Tibial artery (tissue), 4 donors: ENCODE data around the gene MLXIPL.
"Not testable (repeated sequence)": the region's sequence is repeated elsewhere in the genome, so short reads cannot be mapped to it uniquely, and the experiment has no call there.

Experiments used
- DNase-seq, 2 donors: peaks; one replicate each; pipeline ENCODE4 v3.0.0-alpha.2; 2019
- H3K27ac ChIP-seq, 2 donors: fragments of 200-600 bp; sonication (generic) in 1 of 2; 1 replicate in 1 of 2; 2 replicates in 1 of 2; pipeline ENCODE4 v1.5.1; 2018 to 2019; ENCODE audit warnings: mild to moderate bottlenecking in 1 of 2
- H3K27me3 ChIP-seq, 2 donors: fragments of 200-600 bp; sonication (generic) in 1 of 2; one replicate each; pipeline versions ENCODE4 v1.5.1 to v1.6.0; 2016 to 2019
- H3K36me3 ChIP-seq, 3 donors: fragments of 200-600 bp; sonication (generic) in 2 of 3; one replicate each; pipeline ENCODE4 v1.5.1; 2016 to 2019; ENCODE audit warnings: mild to moderate bottlenecking in 2 of 3
- H3K4me1 ChIP-seq, 4 donors: fragments of 200-600 bp; sonication (generic) in 2 of 4; 1 replicate in 3 of 4; 2 replicates in 1 of 4; pipeline ENCODE4 v1.5.1; 2016 to 2019
- H3K4me3 ChIP-seq, 2 donors: fragments of 200-600 bp; sonication (generic) in 1 of 2; 1 replicate in 1 of 2; 2 replicates in 1 of 2; pipeline ENCODE4 v1.5.1; 2018 to 2019; ENCODE audit warnings: mild to moderate bottlenecking in 2 of 2
- H3K9me3 ChIP-seq, 3 donors: fragments of 200-600 bp; sonication (generic) in 1 of 3; one replicate each; pipeline ENCODE4 v1.5.1; 2016 to 2019
- intact Hi-C: fragments of 100-400 bp; cut with DNase I; formaldehyde crosslinking; loops from one replicate; pipeline ENCODE4 v1.15.0; 2023; ENCODE audit warnings: low total_unique reads
- TF ChIP-seq, protein P1 (sequence below), 2 experiments: fragments of 200-600 bp in 1 of 2; fragments of 450-650 bp in 1 of 2; IDR thresholded peaks; one replicate each; pipeline ENCODE4 v1.5.1; 2017 to 2019; ENCODE audit warnings: antibody characterized with exemption in 2 of 2, mild to moderate bottlenecking in 1 of 2, moderate library complexity in 1 of 2

Gene MLXIPL

DNA sequence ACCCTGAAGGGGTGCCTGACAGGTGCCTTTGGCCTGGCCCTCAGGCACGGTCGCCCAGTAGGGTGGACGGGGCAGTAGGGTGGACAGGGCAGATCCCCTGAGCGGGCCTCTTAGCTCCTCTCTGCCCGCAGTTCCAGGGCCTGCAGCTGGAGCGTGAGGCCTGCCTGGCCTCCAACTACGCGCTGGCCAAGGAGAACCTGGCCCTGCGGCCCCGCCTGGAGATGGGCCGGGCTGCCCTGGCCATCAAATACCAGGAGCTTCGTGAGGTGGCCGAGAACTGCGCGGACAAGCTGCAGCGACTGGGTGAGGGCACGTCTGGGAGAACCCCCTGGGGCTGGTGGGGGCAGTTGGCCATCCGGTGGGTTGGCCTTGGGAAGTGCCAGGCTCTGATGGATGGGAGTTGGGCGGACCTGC lies 45.0 kb upstream of the MLXIPL start:
- peaks cover 0 to 19% (median 13%) of the 10 kb centered on the region in 4 donors for H3K4me1 ChIP-seq
- H3K36me3 ChIP-seq: no peaks in the 10 kb centered on the region
- TF ChIP-seq, protein P1, sequence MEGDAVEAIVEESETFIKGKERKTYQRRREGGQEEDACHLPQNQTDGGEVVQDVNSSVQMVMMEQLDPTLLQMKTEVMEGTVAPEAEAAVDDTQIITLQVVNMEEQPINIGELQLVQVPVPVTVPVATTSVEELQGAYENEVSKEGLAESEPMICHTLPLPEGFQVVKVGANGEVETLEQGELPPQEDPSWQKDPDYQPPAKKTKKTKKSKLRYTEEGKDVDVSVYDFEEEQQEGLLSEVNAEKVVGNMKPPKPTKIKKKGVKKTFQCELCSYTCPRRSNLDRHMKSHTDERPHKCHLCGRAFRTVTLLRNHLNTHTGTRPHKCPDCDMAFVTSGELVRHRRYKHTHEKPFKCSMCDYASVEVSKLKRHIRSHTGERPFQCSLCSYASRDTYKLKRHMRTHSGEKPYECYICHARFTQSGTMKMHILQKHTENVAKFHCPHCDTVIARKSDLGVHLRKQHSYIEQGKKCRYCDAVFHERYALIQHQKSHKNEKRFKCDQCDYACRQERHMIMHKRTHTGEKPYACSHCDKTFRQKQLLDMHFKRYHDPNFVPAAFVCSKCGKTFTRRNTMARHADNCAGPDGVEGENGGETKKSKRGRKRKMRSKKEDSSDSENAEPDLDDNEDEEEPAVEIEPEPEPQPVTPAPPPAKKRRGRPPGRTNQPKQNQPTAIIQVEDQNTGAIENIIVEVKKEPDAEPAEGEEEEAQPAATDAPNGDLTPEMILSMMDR (IDR thresholded peaks at IDR 0.05): no peak
- no peak for DNase-seq
- H3K9me3 ChIP-seq: no peaks in the 10 kb centered on the region
- peaks cover 0 to 11% of the 10 kb centered on the region in 2 donors for H3K27me3 ChIP-seq
- intact Hi-C loops: loop anchor here (5.0 kb wide), 2 partner anchors 57 to 68 kb away; partner anchors contain the start of gene ABHD11
- H3K4me3 ChIP-seq: no peak overlapping the region
- H3K27ac ChIP-seq: no peak overlapping the region

DNA sequence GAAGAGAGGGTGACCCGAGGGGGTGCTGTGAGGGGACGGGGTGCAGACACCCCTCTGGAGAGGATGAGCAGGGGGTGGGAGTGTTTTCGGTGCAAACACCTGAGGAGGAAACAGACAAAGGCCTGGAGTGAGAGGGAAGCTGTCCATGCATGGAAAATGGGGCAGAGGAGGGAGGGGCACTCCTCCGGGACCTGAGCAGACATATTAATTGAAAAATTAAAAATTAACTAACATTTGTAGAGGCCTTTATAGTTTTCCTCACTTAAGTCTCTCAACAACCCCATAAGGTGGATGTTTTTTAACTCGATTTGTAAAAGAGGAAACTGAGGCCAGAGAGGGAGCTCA lies 44.5 kb upstream of the MLXIPL start:
- peak overlapping the region in 1 of 2 donors; percentile 54 for H3K4me3 ChIP-seq
- no peak for DNase-seq
- intact Hi-C loops: loop anchor here (5.0 kb wide), 2 partner anchors 57 to 68 kb away; partner anchors contain the start of gene ABHD11
- TF ChIP-seq, protein P1 (IDR thresholded peaks at IDR 0.05): no peak
- no peaks in the 10 kb centered on the region for H3K9me3 ChIP-seq
- H3K27ac ChIP-seq: no peak overlapping the region
- peaks cover 0 to 19% (median 13%) of the 10 kb centered on the region in 4 donors for H3K4me1 ChIP-seq
- no peaks in the 10 kb centered on the region for H3K36me3 ChIP-seq
- H3K27me3 ChIP-seq: peaks cover 0 to 11% of the 10 kb centered on the region in 2 donors

DNA sequence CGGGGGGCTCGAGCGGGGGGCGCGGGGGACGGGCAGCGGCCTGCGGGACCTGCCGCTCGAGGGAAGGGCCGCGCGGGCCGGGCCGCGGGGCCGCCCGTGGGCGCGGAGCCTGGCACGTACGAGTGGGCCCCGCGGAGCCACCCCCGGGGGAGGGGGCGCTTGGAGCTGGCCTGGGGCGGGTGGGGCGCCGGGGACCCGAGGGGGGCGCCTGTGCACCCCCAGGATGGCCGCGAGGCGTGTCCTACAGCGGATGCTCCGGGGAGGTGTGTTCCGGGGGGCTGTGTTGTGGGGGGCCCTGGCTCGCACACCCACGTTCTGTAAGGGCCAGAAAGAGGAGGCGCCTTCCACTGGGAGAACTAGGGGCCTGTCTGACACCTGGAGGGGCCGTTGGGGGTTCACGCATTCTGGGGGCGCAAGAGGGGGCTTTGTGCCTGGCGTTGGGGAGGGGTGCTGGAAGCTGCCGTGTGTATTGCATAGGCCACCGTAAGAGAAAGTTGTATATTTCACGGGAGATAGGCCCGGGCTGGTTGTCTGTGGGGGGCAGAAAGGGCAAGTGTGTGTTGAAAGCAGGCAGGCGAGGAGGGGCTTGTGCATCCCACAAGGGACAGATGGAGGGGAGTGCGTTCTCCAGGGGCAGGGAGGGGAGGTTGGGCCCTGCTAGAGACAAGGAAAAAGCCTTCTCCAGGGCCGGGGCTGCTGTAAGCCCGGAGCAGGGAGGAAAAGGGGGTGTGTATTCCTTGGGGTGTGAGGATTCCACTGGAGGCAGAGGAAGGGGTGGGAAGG lies 44.0 kb upstream of the MLXIPL start:
- no peak for DNase-seq
- intact Hi-C loops: loop anchor here (5.0 kb wide), 2 partner anchors 56 to 69 kb away; partner anchors contain the start of gene ABHD11
- TF ChIP-seq, protein P1 (IDR thresholded peaks at IDR 0.05): no peak
- H3K4me3 ChIP-seq: peak overlapping the region; percentile 53 to 54
- peaks cover 0 to 16% of the 10 kb centered on the region in 2 donors for H3K27me3 ChIP-seq
- peaks cover 0 to under 1% (median 0%) of the 10 kb centered on the region in 3 donors for H3K9me3 ChIP-seq
- no peak overlapping the region for H3K27ac ChIP-seq
- peaks cover 0 to 19% (median 13%) of the 10 kb centered on the region in 4 donors for H3K4me1 ChIP-seq
- no peaks in the 10 kb centered on the region for H3K36me3 ChIP-seq

DNA sequence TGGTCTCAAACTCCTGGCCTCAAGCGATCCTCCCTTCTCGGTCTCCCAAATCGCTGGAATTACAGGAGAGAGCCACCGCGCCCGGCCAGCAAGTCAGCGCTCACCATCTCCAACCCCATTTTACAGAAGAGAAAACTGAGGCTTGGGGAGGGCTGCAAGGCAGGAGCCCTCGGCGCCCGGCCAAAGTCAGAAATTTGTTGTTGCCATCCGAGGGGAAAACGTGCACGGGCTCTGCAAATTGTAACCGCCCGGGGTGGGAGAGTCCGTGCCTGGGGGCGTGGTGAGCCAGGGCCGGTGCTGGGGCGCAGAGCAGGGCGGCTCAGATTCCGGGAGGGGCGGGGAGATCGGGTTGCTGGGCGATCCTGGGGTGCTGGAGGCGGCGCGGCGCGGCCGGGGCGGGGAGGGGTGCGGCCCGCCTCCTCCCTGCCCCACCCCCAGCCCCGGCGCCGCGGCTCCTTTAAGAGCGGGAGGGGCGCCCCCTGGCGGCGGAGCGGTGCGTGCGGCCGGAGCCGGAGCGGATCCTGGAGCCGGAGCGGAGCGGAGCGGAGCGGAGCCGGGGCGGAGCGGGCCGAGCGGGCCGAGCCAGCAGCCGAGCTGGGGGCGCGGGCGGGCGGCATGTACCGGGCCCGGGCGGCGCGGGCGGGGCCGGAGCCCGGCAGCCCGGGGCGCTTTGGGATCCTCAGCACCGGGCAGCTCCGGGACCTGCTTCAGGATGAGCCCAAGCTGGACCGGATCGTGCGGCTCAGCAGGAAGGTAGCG lies 43.2 kb upstream of the MLXIPL start, which contains the start of gene VPS37D:
Gene VPS37D, plus strand, starts transcription at position 488 of the 759 bp plus-strand sequence. Its CDS starts 128 bp downstream, at position 616.
- Histone ChIP-seq H3K27ac (no peak within 1 kb of the TSS), H3K4me3 (peak within 1 kb of the TSS; percentile 53 to 54), H3K36me3 (no peaks in the 10 kb centered on the region), H3K27me3 (peaks cover 0 to 22% of the 10 kb centered on the region in 2 donors), H3K4me1 (peaks cover 0 to 19% (median 13%) of the 10 kb centered on the region in 4 donors), H3K9me3 (peaks cover 0 to 7% (median 0%) of the 10 kb centered on the region in 3 donors)
- TF ChIP-seq, protein P1 (IDR thresholded peaks at IDR 0.05): peak; percentile 65 to 97
- DNase-seq: peak; percentile 82 to 90
- intact Hi-C loops: loop anchor here (5.0 kb wide), 2 partner anchors 55 to 70 kb away; partner anchors contain the start of gene ABHD11

DNA sequence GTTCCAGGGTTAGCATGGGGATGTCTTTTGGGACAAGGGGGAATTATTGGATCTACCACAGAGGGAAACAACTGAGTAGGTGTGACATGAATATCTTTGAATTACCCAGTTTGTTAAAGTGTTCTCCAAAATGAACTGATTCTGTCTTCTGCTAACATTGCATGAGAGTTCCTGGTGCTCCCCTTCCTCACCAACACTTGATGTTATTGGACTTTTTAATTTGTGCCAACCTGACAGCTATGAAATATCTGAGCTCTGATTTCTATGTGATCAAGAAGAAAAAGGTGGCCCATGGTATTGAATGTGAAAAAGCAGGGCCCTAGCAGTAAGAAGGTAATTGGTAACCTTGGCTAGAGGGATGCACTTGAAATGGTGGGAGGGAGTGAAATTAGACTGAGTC lies 38.7 kb upstream of the MLXIPL start:
- Histone ChIP-seq H3K27ac (no peak overlapping the region), H3K9me3 (peaks cover 0 to 7% (median 0%) of the 10 kb centered on the region in 3 donors), H3K4me1 (peaks cover 0 to 10% (median 6%) of the 10 kb centered on the region in 4 donors), H3K36me3 (no peaks in the 10 kb centered on the region), H3K27me3 (peaks cover 0 to 17% of the 10 kb centered on the region in 2 donors), H3K4me3 (no peak overlapping the region)
- TF ChIP-seq, protein P1 (IDR thresholded peaks at IDR 0.05): no peak
- intact Hi-C loops: no loop called here
- DNase-seq: no peak

DNA sequence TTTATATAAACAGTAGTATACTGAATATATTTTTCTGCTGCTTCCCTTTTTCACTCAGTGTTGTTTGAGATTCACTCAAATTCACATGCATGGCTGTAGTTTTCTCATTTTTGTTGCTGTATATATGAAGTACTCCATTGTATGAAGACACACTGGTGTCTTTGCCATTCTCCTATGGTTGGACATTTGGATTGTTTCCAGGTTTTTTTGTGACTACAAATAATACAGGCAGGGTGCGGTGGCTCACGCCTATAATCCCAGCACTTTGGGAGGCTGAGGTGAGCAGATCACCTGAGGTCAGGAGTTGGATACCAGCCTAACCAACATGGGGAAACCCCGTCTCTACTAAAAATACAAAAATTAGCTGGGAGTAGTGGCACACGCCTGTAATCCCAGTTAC lies 36.3 kb upstream of the MLXIPL start:
- intact Hi-C loops, H3K9me3 ChIP-seq, H3K27ac ChIP-seq, H3K36me3 ChIP-seq, H3K4me3 ChIP-seq, DNase-seq, H3K4me1 ChIP-seq: not testable (repeated sequence)
- H3K27me3 ChIP-seq: peaks cover 0 to 11% of the 10 kb centered on the region in 2 donors
